Measurements from ENCODE around the gene NPY2R.
A peak's percentile ranks its signal among the peaks of the same experiment; 100 is the strongest.

Gene NPY2R

DNA sequence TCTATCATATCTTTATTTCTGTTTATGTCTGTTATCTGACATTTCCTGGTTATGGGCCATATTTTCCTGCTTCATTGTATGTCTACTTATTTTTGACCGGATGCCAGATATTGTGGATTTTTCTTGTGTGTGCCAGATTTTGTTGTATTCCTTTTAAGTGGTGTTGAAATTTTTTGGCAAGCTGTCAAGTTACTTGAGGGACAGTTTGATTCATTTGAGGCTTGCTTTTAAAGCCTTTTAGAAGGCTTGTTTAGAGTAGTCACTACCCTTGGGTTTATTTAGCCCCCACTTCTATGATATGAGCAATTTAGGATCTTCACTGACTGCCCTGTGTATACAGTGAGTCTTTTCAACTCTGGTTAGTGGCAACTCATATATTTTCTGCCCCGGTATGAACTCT, 29.2 kb upstream of the NPY2R start:
- H3K27ac ChIP-seq: no peak overlapping the region
- H3K9me3 ChIP-seq (ENCODE audit: severe bottlenecking): no peaks in the 10 kb centered on the region
- H3K27me3 ChIP-seq (ENCODE audit: insufficient read depth, low read depth, severe bottlenecking): no peaks in the 10 kb centered on the region
- TF ChIP-seq, protein P1, sequence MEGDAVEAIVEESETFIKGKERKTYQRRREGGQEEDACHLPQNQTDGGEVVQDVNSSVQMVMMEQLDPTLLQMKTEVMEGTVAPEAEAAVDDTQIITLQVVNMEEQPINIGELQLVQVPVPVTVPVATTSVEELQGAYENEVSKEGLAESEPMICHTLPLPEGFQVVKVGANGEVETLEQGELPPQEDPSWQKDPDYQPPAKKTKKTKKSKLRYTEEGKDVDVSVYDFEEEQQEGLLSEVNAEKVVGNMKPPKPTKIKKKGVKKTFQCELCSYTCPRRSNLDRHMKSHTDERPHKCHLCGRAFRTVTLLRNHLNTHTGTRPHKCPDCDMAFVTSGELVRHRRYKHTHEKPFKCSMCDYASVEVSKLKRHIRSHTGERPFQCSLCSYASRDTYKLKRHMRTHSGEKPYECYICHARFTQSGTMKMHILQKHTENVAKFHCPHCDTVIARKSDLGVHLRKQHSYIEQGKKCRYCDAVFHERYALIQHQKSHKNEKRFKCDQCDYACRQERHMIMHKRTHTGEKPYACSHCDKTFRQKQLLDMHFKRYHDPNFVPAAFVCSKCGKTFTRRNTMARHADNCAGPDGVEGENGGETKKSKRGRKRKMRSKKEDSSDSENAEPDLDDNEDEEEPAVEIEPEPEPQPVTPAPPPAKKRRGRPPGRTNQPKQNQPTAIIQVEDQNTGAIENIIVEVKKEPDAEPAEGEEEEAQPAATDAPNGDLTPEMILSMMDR (IDR thresholded peaks at IDR 0.05; ENCODE audit: low read depth, low read length): no peak
- DNase-seq: no peak
- H3K36me3 ChIP-seq: no peaks in the 10 kb centered on the region
- no peak overlapping the region for H3K4me3 ChIP-seq (ENCODE audit: low read depth, low read length)

DNA sequence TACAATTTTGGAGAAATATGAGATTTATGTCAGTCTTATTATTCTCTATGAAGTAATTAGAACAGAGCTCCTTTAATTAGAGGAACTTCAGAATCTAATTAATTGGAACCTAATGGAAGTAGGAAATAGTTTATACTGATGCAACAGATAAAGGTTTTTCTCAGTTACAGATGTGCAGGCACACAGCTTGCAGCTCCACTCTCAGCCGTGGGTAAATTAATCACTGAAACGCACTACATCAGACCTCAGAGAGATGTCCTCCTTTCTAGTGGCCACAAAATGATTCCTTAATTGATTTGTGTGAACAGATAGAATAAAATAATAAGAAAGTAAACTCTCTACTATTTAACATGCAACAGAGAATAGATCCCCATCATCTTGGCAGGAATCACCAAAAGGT, 21.5 kb upstream of the NPY2R start:
- no peak for DNase-seq
- no peak overlapping the region for H3K27ac ChIP-seq
- TF ChIP-seq, protein P1 (IDR thresholded peaks at IDR 0.05; ENCODE audit: low read depth, low read length): no peak
- H3K9me3 ChIP-seq (ENCODE audit: severe bottlenecking): no peaks in the 10 kb centered on the region
- H3K36me3 ChIP-seq: no peaks in the 10 kb centered on the region
- no peak overlapping the region for H3K4me3 ChIP-seq (ENCODE audit: low read depth, low read length)
- H3K27me3 ChIP-seq (ENCODE audit: insufficient read depth, low read depth, severe bottlenecking): no peaks in the 10 kb centered on the region

DNA sequence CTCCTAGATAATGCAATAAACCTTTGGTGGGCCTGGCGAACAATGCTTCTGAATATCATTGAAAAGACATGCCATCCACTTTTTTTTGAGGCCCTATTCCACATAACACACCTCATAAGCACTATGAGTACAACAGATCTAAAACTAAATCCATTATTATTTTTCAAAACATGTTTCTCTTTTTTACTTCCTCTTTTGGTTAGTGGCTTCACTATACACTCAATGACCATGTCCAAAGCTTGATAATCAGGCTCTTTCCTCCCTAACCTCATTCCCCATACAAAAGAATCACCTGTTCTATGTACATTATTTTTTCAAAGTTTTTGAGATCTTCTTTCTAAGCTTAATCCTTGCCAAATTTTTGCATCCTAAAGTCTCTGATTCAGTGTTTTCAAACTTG, 20.4 kb upstream of the NPY2R start:
- Histone ChIP-seq H3K27ac (no peak overlapping the region), H3K36me3 (no peaks in the 10 kb centered on the region), H3K4me3 (ENCODE audit: low read depth, low read length) (no peak overlapping the region), H3K9me3 (ENCODE audit: severe bottlenecking) (no peaks in the 10 kb centered on the region), H3K27me3 (ENCODE audit: insufficient read depth, low read depth, severe bottlenecking) (no peaks in the 10 kb centered on the region)
- DNase-seq: no peak
- TF ChIP-seq, protein P1 (IDR thresholded peaks at IDR 0.05; ENCODE audit: low read depth, low read length): no peak

DNA sequence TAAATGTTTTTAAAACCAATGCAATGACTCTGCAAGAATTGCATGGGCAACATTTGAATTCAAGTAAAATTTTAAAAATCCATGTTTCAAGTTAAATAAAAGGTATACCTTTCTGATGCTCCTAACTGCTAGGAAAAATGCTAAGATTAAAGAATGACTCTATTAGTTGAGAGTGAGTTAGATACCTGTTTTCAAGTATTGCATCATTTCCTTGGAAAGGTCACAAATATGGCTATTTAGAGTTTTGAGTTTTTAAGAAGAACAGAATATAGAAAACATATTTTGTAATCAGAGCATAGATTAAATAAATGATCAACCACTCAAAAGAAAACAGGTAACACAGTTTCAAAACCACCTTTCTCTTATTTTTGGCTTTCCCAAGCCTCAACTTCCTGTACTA, 18.3 kb upstream of the NPY2R start:
- no peak for DNase-seq
- TF ChIP-seq, protein P1 (IDR thresholded peaks at IDR 0.05; ENCODE audit: low read depth, low read length): no peak
- Histone ChIP-seq H3K9me3 (ENCODE audit: severe bottlenecking) (no peaks in the 10 kb centered on the region), H3K4me3 (ENCODE audit: low read depth, low read length) (no peak overlapping the region), H3K27me3 (ENCODE audit: insufficient read depth, low read depth, severe bottlenecking) (no peaks in the 10 kb centered on the region), H3K36me3 (no peaks in the 10 kb centered on the region), H3K27ac (no peak overlapping the region)

DNA sequence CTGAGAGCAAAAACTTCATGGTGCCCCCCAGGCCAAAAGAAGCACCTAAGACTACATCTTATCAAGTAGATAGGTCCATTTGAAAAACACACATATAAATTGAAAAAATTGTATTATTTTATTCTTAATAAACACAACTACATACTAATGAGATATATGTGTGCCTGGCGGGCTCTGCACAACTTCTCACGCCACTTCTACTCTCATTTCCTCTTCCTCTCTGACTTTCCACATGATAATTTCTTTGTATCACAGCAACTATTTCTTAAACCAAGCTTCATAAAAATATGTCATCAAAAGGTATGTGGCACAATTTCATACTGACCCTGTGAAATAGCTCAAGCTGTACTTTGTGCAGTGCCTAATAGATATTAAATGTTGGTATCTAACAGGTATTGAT, 10.7 kb upstream of the NPY2R start:
- no peak overlapping the region for H3K4me3 ChIP-seq (ENCODE audit: low read depth, low read length)
- TF ChIP-seq, protein P1 (IDR thresholded peaks at IDR 0.05; ENCODE audit: low read depth, low read length): no peak
- DNase-seq: no peak
- no peaks in the 10 kb centered on the region for H3K36me3 ChIP-seq
- H3K27ac ChIP-seq: no peak overlapping the region
- H3K27me3 ChIP-seq (ENCODE audit: insufficient read depth, low read depth, severe bottlenecking): no peaks in the 10 kb centered on the region
- H3K9me3 ChIP-seq (ENCODE audit: severe bottlenecking): no peaks in the 10 kb centered on the region

DNA sequence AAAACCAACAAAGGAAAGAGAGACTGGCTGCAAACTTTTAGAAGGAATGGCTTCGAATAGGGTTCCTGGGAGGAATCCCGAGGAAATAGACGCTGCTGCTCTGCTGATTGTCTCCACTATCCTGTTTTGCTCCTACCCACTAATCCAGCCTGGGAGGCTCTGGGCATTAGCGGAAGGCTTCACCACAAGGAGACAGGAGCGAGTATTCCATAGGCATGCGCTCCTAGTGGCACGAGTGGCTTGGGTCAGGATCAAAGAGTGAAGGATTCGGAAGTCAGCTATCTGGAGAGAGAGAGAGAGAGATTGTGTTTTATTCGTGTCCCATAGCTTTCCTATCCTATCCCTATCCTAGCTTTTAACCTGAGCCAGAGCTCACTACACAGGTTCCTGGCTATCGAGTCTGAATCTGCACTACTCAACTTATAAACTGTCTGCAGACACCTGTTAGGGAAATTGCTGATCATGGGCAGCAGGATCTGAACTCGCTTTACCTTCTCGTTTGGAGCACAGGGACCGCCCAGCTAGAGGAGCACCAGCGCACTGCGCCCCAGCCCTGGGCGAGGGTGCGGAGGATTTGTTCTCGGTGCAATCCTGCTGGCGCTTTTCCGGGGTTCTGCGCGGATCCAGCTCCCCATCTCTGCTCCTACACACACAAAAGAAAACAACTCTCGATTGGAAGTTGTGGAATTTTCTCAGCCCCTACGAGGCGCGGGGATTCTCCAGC, 740 bp upstream of the NPY2R start:
- Histone ChIP-seq H3K4me3 (ENCODE audit: low read depth, low read length) (peak overlapping the region; percentile 67), H3K36me3 (no peaks in the 10 kb centered on the region), H3K27ac (no peak overlapping the region), H3K9me3 (ENCODE audit: severe bottlenecking) (no peaks in the 10 kb centered on the region), H3K27me3 (ENCODE audit: insufficient read depth, low read depth, severe bottlenecking) (no peaks in the 10 kb centered on the region)
- TF ChIP-seq, protein P1 (IDR thresholded peaks at IDR 0.05; ENCODE audit: low read depth, low read length): peak; percentile 90
- peak; percentile 89 for DNase-seq

All from WERI-Rb-1 (cell line).